ENCODE data around the gene MTMR11.

GRCh38 chr1:149979972-149980540, 43.4 kb upstream of the MTMR11 start:
- TF ChIP-seq CTCF (IDR thresholded peaks at IDR 0.05) (no peak), POLR2A (IDR thresholded peaks at IDR 0.05) (no peak)
